WTC11 (cell line): Measurements from ENCODE around the gene HES3. TPM values are rescaled to one million over a fixed set of nuclear protein-coding genes. Genes with fewer than 3 reads are reported as not detected.

Experiments
- ELF4 ChIP-seq: sonication (generic); formaldehyde crosslinking; IDR thresholded peaks from 2 replicates; pipeline ENCODE4 v1.8.1; 2022; ENCODE audit warnings: low read depth, mild to moderate bottlenecking, moderate library complexity, missing genetic modification reagents
- FOXK1 ChIP-seq: sonication (generic); formaldehyde crosslinking; IDR thresholded peaks from 2 replicates; pipeline ENCODE4 v1.8.0; 2022; ENCODE audit warnings: mild to moderate bottlenecking, moderate library complexity, missing genetic modification reagents
- FOXP1 ChIP-seq: sonication (generic); formaldehyde crosslinking; IDR thresholded peaks from 2 replicates; pipeline ENCODE4 v1.8.0; 2022; ENCODE audit warnings: missing genetic modification reagents, mild to moderate bottlenecking, moderate library complexity, borderline replicate concordance
- GABPB1 ChIP-seq: sonication (generic); formaldehyde crosslinking; IDR thresholded peaks from 2 replicates; pipeline ENCODE4 v1.8.1; 2023; ENCODE audit warnings: mild to moderate bottlenecking, missing genetic modification reagents
- GRHL2 ChIP-seq: fragments of 250-450 bp; sonication (Bioruptor Pico); IDR thresholded peaks from 2 replicates; pipeline ENCODE4 v1.8.0; 2022; ENCODE audit warnings: mild to moderate bottlenecking, moderate library complexity; ENCODE audit not compliant: insufficient replicate concordance, severe bottlenecking
- GTF2I ChIP-seq: fragments of 250-450 bp; sonication (Bioruptor Pico); conservative IDR thresholded peaks from 2 replicates; pipeline ENCODE4 v1.4.0; 2021; ENCODE audit warnings: mild to moderate bottlenecking
- IRF2 ChIP-seq: sonication (generic); formaldehyde crosslinking; IDR thresholded peaks from 2 replicates; pipeline ENCODE4 v1.8.0; 2022; ENCODE audit warnings: low read depth, missing genetic modification reagents, borderline replicate concordance
- MYBL2 ChIP-seq: sonication (generic); formaldehyde crosslinking; IDR thresholded peaks from 2 replicates; pipeline ENCODE4 v1.8.1; 2023; ENCODE audit warnings: mild to moderate bottlenecking, moderate library complexity, missing genetic modification reagents
- PRRX2 ChIP-seq: fragments of 250-450 bp; sonication (Bioruptor Pico); IDR thresholded peaks from 2 replicates; pipeline ENCODE4 v1.8.0; 2021; ENCODE audit warnings: mild to moderate bottlenecking
- RORB ChIP-seq: fragments of 250-450 bp; sonication (Bioruptor Pico); IDR thresholded peaks from 2 replicates; pipeline ENCODE4 v1.9.0; 2021; ENCODE audit warnings: mild to moderate bottlenecking
- SP1 ChIP-seq: sonication (generic); formaldehyde crosslinking; conservative IDR thresholded peaks from 2 replicates; pipeline ENCODE4 v1.8.1; 2022; ENCODE audit warnings: missing genetic modification reagents
- TEAD4 ChIP-seq: sonication (generic); formaldehyde crosslinking; IDR thresholded peaks from 2 replicates; pipeline ENCODE4 v1.8.0; 2022; ENCODE audit warnings: mild to moderate bottlenecking, missing genetic modification reagents
- ZBTB21 ChIP-seq: sonication (generic); formaldehyde crosslinking; IDR thresholded peaks from 2 replicates; pipeline ENCODE4 v1.8.1; 2023; ENCODE audit warnings: mild to moderate bottlenecking, missing genetic modification reagents, borderline replicate concordance
- ZNF121 ChIP-seq: sonication (generic); formaldehyde crosslinking; IDR thresholded peaks from 2 replicates; pipeline ENCODE4 v1.8.0; 2023; ENCODE audit warnings: missing genetic modification reagents
- ZNF232 ChIP-seq: sonication (generic); formaldehyde crosslinking; IDR thresholded peaks from 2 replicates; pipeline ENCODE4 v1.8.0; 2022; ENCODE audit warnings: mild to moderate bottlenecking, missing genetic modification reagents
- total RNA-seq: library from RNA; stranded (reverse); gene quantifications from 3 replicates; pipeline ENCODE4 v1.2.3, GENCODE V29; 2021
- TF ChIP-seq, protein P1 (sequence below): sonication (generic); formaldehyde crosslinking; IDR thresholded peaks from 2 replicates; pipeline ENCODE4 v1.8.0; 2023; ENCODE audit warnings: missing genetic modification reagents
- TF ChIP-seq, protein P2 (sequence below): sonication (generic); formaldehyde crosslinking; conservative IDR thresholded peaks from 2 replicates; pipeline ENCODE4 v1.8.1; 2022; ENCODE audit warnings: mild to moderate bottlenecking, missing genetic modification reagents
- TF ChIP-seq, protein P3 (sequence below): sonication (generic); formaldehyde crosslinking; IDR thresholded peaks from 2 replicates; pipeline ENCODE4 v1.8.0; 2023; ENCODE audit warnings: missing genetic modification reagents, mild to moderate bottlenecking, borderline replicate concordance
- TF ChIP-seq, protein P4 (sequence below): sonication (generic); formaldehyde crosslinking; IDR thresholded peaks from 2 replicates; pipeline ENCODE4 v1.8.1; 2023; ENCODE audit warnings: mild to moderate bottlenecking, missing genetic modification reagents
- TF ChIP-seq, protein P5 (sequence below): sonication (generic); formaldehyde crosslinking; IDR thresholded peaks from 2 replicates; pipeline ENCODE4 v1.8.1; 2022; ENCODE audit warnings: mild to moderate bottlenecking, moderate library complexity, missing genetic modification reagents
- TF ChIP-seq, protein P6 (sequence below): fragments of 250-450 bp; sonication (Bioruptor Pico); IDR thresholded peaks from 2 replicates; pipeline ENCODE4 v1.9.0; 2021; ENCODE audit warnings: moderate library complexity, mild to moderate bottlenecking, inconsistent platforms, borderline replicate concordance
- TF ChIP-seq, protein P7 (sequence below): fragments of 250-450 bp; sonication (Bioruptor Pico); IDR thresholded peaks from 2 replicates; pipeline ENCODE4 v1.8.0; 2021; ENCODE audit warnings: mild to moderate bottlenecking
- TF ChIP-seq, protein P8 (sequence below): fragments of 200-600 bp; IDR thresholded peaks from 2 replicates; pipeline ENCODE4 v1.8.0; 2022; ENCODE audit warnings: antibody characterized with exemption

Gene HES3
- total RNA-seq, 1 experiment from 2014 or later = 74.7 TPM

DNA sequence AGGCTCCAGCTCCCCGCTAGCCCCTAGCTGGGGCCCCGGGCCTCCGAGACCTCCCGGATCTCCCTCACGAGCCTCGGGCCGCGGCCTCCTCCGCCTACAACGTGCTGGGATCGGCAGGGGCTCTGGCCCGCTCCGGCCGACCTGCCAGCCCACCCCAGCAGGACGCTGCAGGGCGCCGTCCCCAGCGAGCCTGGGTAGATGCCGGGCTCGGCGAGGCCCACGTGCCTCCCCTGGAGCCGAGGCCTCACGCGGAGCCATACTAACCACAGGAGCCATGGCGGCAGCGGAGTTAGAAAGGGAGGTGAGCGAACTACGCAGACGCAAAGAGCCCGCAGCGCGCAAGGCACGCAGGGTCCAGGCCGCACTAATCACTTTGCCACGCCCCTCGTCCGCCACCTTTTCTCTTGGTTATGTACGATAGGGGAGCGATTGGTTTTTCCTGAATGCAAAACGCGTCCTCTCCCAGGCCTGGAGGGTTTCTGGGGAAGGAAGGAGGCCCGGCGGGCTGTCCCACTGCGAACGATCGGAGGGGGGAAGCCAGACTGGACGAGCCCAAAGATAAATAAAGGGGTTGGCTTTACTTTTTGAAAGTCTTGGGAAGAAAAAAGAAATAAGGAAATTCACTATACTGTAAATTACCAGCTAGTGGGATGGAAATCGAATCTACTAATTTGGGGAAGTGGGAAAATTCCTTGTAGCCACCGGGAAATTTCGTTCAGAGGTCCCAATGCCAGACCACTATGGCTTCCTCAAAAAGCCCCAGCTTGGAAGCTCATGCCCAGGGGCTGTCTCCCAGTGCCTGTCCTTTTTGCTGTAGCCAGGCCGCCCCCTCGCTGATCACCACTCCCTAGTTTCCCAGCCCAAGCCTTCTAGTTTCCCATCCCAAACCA, 44.4 kb upstream of the HES3 start, which contains the start of gene RPL22 (continued):
- TF ChIP-seq PRRX2 (no peak), MYBL2 (CRISPR knock-in tag) (peak; percentile 84; the same call in 1 of the 2 replicates), RORB (no peak), FOXK1 (peak; percentile 95), ZNF121 (CRISPR knock-in tag) (no peak), IRF2 (CRISPR knock-in tag) (no peak), ZBTB21 (CRISPR knock-in tag) (no peak), ELF4 (CRISPR knock-in tag) (no peak), SP1 (CRISPR knock-in tag) (peak; percentile 100), GABPB1 (CRISPR knock-in tag) (peak; percentile 42; the same call in 1 of the 2 replicates), GRHL2 (CRISPR knock-in tag) (no peak), ZNF232 (CRISPR knock-in tag) (peak; percentile 77; the same call in 1 of the 2 replicates), GTF2I (CRISPR knock-in tag) (no peak), FOXP1 (CRISPR knock-in tag) (peak; percentile 85), TEAD4 (CRISPR knock-in tag) (0 out of 2 replicates have a peak, but pooled peaks have one; percentile 70)
- TF ChIP-seq, protein P1, sequence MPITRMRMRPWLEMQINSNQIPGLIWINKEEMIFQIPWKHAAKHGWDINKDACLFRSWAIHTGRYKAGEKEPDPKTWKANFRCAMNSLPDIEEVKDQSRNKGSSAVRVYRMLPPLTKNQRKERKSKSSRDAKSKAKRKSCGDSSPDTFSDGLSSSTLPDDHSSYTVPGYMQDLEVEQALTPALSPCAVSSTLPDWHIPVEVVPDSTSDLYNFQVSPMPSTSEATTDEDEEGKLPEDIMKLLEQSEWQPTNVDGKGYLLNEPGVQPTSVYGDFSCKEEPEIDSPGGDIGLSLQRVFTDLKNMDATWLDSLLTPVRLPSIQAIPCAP (CRISPR knock-in tag) = peak; percentile 91
- TF ChIP-seq, protein P2, sequence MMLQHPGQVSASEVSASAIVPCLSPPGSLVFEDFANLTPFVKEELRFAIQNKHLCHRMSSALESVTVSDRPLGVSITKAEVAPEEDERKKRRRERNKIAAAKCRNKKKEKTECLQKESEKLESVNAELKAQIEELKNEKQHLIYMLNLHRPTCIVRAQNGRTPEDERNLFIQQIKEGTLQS = no peak
- TF ChIP-seq, protein P3, sequence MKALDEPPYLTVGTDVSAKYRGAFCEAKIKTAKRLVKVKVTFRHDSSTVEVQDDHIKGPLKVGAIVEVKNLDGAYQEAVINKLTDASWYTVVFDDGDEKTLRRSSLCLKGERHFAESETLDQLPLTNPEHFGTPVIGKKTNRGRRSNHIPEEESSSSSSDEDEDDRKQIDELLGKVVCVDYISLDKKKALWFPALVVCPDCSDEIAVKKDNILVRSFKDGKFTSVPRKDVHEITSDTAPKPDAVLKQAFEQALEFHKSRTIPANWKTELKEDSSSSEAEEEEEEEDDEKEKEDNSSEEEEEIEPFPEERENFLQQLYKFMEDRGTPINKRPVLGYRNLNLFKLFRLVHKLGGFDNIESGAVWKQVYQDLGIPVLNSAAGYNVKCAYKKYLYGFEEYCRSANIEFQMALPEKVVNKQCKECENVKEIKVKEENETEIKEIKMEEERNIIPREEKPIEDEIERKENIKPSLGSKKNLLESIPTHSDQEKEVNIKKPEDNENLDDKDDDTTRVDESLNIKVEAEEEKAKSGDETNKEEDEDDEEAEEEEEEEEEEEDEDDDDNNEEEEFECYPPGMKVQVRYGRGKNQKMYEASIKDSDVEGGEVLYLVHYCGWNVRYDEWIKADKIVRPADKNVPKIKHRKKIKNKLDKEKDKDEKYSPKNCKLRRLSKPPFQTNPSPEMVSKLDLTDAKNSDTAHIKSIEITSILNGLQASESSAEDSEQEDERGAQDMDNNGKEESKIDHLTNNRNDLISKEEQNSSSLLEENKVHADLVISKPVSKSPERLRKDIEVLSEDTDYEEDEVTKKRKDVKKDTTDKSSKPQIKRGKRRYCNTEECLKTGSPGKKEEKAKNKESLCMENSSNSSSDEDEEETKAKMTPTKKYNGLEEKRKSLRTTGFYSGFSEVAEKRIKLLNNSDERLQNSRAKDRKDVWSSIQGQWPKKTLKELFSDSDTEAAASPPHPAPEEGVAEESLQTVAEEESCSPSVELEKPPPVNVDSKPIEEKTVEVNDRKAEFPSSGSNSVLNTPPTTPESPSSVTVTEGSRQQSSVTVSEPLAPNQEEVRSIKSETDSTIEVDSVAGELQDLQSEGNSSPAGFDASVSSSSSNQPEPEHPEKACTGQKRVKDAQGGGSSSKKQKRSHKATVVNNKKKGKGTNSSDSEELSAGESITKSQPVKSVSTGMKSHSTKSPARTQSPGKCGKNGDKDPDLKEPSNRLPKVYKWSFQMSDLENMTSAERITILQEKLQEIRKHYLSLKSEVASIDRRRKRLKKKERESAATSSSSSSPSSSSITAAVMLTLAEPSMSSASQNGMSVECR (CRISPR knock-in tag) = peak; percentile 87; the same call in 1 of the 2 replicates
- TF ChIP-seq, protein P4, sequence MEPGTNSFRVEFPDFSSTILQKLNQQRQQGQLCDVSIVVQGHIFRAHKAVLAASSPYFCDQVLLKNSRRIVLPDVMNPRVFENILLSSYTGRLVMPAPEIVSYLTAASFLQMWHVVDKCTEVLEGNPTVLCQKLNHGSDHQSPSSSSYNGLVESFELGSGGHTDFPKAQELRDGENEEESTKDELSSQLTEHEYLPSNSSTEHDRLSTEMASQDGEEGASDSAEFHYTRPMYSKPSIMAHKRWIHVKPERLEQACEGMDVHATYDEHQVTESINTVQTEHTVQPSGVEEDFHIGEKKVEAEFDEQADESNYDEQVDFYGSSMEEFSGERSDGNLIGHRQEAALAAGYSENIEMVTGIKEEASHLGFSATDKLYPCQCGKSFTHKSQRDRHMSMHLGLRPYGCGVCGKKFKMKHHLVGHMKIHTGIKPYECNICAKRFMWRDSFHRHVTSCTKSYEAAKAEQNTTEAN (CRISPR knock-in tag) = peak; percentile 78
- TF ChIP-seq, protein P5, sequence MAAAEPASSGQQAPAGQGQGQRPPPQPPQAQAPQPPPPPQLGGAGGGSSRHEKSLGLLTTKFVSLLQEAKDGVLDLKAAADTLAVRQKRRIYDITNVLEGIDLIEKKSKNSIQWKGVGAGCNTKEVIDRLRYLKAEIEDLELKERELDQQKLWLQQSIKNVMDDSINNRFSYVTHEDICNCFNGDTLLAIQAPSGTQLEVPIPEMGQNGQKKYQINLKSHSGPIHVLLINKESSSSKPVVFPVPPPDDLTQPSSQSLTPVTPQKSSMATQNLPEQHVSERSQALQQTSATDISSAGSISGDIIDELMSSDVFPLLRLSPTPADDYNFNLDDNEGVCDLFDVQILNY (CRISPR knock-in tag) = peak; percentile 47; the same call in 1 of the 2 replicates
- TF ChIP-seq, protein P6, sequence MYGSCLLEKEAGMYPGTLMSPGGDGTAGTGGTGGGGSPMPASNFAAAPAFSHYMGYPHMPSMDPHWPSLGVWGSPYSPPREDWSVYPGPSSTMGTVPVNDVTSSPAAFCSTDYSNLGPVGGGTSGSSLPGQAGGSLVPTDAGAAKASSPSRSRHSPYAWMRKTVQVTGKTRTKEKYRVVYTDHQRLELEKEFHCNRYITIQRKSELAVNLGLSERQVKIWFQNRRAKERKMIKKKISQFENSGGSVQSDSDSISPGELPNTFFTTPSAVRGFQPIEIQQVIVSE = no peak
- TF ChIP-seq, protein P7, sequence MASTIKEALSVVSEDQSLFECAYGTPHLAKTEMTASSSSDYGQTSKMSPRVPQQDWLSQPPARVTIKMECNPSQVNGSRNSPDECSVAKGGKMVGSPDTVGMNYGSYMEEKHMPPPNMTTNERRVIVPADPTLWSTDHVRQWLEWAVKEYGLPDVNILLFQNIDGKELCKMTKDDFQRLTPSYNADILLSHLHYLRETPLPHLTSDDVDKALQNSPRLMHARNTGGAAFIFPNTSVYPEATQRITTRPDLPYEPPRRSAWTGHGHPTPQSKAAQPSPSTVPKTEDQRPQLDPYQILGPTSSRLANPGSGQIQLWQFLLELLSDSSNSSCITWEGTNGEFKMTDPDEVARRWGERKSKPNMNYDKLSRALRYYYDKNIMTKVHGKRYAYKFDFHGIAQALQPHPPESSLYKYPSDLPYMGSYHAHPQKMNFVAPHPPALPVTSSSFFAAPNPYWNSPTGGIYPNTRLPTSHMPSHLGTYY (CRISPR knock-in tag) = no peak
- TF ChIP-seq, protein P8, sequence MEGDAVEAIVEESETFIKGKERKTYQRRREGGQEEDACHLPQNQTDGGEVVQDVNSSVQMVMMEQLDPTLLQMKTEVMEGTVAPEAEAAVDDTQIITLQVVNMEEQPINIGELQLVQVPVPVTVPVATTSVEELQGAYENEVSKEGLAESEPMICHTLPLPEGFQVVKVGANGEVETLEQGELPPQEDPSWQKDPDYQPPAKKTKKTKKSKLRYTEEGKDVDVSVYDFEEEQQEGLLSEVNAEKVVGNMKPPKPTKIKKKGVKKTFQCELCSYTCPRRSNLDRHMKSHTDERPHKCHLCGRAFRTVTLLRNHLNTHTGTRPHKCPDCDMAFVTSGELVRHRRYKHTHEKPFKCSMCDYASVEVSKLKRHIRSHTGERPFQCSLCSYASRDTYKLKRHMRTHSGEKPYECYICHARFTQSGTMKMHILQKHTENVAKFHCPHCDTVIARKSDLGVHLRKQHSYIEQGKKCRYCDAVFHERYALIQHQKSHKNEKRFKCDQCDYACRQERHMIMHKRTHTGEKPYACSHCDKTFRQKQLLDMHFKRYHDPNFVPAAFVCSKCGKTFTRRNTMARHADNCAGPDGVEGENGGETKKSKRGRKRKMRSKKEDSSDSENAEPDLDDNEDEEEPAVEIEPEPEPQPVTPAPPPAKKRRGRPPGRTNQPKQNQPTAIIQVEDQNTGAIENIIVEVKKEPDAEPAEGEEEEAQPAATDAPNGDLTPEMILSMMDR = no peak
